AG09309 (cell line): ENCODE data around the gene COL24A1.

Source experiments
- DNase-seq: peaks from one replicate; pipeline ENCODE4 v3.0.0-alpha.2; 2010; ENCODE audit warnings: low read depth
- H3K4me3 ChIP-seq: 2 replicates; pipeline ENCODE4 v1.5.1; 2011; ENCODE audit warnings: mild to moderate bottlenecking, low read depth, low read length, moderate library complexity; ENCODE audit not compliant: control insufficient read depth
- TF ChIP-seq, protein P1 (sequence below): IDR thresholded peaks from 2 replicates; pipeline ENCODE4 v1.5.1; 2011; ENCODE audit warnings: mild to moderate bottlenecking, low read depth, low read length, inconsistent platforms; ENCODE audit not compliant: insufficient read depth, control insufficient read depth; ENCODE audit errors: missing control alignments

The COL24A1 gene

DNA sequence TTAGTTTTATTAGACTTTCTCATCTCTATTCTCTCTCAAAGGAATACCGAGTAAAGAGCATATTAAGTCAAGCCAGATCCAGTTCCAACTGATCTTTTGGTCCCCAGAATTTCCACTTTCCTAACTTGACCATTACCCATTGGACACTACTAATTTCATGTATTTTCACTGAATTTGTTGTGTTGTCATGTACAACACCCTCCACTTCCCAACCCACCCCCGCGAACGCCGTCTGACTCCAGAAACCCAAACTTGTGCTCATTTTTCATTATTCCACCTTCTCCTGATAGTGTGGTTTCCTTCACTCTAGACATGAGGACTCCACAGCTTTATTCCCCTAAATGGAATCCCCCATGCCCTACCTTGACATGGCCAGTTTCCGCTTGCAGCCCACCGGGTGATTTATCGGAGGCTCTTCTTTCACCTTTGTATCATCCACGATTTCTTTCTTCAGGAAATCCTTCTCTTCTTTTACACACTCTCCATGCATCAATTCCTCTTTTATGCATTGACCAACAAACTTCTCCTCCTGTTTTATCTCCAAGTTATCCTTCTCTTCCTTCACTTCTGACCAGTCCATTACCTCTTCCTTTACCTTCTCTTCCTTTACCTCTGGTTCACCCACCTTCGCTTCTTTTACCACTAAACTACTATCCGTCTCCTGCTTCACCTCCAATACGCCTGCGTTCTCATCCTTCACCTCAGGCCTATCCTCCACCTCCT lies 449.1 kb downstream of the COL24A1 start:
- TF ChIP-seq, protein P1, sequence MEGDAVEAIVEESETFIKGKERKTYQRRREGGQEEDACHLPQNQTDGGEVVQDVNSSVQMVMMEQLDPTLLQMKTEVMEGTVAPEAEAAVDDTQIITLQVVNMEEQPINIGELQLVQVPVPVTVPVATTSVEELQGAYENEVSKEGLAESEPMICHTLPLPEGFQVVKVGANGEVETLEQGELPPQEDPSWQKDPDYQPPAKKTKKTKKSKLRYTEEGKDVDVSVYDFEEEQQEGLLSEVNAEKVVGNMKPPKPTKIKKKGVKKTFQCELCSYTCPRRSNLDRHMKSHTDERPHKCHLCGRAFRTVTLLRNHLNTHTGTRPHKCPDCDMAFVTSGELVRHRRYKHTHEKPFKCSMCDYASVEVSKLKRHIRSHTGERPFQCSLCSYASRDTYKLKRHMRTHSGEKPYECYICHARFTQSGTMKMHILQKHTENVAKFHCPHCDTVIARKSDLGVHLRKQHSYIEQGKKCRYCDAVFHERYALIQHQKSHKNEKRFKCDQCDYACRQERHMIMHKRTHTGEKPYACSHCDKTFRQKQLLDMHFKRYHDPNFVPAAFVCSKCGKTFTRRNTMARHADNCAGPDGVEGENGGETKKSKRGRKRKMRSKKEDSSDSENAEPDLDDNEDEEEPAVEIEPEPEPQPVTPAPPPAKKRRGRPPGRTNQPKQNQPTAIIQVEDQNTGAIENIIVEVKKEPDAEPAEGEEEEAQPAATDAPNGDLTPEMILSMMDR: no peak

DNA sequence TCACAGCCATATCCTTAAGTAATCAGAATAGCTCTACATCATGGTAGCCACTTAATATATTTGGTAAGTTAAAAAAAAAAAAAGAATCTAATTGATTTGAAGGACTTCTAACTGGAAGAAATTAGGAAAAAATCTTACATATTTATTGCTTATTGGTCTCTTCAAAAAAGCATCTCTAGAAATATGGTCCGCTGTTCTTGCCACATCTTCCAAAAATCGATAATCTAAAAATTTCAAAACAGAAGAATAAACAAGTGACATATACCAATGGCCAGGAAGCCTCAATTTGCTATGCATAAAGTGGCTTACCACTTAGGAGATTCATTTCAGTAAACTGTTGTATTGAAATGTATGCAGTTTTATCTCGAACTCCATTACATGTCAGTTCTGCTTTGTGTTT lies 450.6 kb downstream of the COL24A1 start:
- no peak overlapping the region for H3K4me3 ChIP-seq
- DNase-seq: no peak

More for the DNA sequence above, 449.1 kb downstream of the COL24A1 start:
- H3K4me3 ChIP-seq: peak overlapping the region; percentile 73
- DNase-seq: no peak

DNA sequence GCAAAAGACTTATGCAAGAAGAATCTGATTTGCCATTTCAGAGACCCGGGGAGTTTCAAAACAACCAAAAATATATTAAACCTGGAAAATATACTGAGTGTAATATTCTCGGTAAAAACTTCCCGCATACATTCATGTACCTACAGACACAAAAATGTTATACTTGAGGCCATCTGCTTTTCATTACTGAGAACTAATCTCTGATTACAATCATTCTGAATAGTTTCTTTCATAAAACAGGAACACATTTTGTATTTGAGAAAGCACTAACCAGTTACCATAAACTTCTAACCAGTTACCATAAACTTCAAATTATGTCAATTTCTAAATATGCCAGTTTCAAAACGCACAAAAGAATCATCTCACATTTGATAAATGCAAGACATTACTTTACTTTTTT lies 456.1 kb downstream of the COL24A1 start:
- TF ChIP-seq, protein P1: no peak
- H3K4me3 ChIP-seq: no peak overlapping the region
- DNase-seq: no peak

More for the DNA sequence above, 450.6 kb downstream of the COL24A1 start:
- TF ChIP-seq, protein P1: no peak

DNA sequence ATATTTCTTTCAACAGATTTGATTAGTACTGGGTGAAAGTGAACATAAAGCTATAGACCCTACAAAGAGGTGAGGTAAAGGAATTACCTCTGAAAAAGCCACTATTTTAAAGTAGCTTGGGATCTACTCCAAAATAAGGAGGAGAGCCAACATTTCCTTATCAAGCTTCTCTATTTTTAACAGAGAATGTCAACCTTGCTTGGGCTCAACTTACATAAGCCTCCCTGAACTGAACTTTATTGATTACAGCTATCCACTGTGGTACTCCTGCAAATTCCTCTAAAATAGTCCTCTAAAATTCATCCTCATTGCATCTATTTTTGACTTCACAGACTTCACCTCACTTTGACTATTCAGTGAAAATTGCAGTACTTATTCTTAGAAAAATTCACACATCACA lies 458.7 kb downstream of the COL24A1 start:
- H3K4me3 ChIP-seq: no peak overlapping the region
- no peak for DNase-seq
- TF ChIP-seq, protein P1: no peak

DNA sequence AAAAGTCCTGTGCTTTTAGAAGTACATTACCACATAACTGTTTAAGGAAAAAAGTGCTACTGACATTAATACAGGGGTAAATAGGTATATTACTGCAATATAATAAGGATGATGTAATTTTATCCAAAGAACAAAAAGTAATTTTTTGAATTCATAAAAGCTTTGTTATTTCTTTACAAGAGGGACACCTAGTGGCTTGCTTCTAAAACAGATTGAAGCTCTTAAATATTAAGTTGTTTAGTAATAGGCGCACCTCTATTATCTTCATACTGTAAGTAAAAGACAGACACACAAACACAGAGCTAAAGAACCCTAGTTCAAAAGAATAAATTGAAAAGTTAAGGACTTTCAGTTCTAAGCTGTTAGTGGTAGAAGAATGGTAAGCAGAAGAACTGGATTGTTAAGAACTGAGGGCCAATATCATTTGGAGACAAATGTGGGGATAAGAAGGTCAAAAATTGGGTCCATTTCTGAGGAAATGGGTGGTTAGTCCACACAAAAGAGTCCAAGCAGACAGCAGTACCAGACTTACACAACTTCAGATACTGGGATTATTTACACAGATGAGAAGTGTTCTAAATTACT lies 463.8 kb downstream of the COL24A1 start:
- no peak overlapping the region for H3K4me3 ChIP-seq
- TF ChIP-seq, protein P1: peak; percentile 33
- peak; percentile 47 for DNase-seq

DNA sequence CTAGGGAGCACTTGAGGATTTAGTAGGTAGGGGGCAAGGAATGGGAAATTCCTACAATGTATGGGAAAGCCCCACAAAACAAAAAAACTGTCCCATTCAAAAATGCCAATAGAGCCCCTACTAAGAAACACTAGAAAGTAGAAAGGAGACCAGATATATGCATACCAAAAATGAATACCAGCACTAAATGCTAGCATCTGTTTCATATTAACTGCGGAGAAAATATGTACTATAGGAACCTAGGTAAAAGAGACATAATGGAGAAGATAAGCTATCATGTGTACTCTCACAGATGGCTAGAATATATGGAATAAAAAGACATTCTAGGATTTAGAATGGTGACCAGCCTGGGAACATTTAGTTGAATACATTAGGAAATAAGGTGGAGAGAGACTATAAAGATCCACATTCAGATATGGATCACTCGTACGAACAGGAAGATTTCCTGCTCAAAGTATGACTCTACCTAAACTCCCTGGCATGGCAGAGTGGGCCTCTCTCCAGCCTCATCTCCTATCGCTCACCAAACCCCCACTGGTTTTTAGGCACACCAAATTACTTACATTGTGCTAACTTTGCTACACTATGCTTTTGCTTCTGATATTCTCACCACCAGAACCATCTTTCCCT lies 466.7 kb downstream of the COL24A1 start:
- no peak for DNase-seq
- no peak overlapping the region for H3K4me3 ChIP-seq
- TF ChIP-seq, protein P1: no peak
